ENCODE data around the gene GNAT1.

DNA sequence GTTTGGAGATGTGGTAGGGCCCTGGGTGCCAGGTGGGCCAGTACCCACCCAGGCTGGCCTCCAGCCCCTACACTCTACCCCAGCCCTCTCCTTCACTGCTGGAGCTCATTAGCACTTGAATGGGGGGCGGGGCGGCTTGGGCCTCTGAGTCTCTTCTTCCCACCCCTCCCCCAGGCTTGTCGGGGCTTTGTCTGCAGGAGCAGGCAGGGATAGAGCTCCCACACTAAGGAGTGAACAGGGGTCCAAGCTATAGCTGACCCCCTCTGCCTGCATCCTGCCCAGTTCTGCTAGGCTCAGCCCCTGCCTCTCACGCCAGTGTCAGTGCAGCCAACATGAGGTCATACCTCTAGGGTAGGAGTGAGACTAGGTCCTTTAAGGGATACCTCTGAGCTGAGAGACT lies 49.8 kb downstream of the GNAT1 start:
- TF ChIP-seq, protein P1, sequence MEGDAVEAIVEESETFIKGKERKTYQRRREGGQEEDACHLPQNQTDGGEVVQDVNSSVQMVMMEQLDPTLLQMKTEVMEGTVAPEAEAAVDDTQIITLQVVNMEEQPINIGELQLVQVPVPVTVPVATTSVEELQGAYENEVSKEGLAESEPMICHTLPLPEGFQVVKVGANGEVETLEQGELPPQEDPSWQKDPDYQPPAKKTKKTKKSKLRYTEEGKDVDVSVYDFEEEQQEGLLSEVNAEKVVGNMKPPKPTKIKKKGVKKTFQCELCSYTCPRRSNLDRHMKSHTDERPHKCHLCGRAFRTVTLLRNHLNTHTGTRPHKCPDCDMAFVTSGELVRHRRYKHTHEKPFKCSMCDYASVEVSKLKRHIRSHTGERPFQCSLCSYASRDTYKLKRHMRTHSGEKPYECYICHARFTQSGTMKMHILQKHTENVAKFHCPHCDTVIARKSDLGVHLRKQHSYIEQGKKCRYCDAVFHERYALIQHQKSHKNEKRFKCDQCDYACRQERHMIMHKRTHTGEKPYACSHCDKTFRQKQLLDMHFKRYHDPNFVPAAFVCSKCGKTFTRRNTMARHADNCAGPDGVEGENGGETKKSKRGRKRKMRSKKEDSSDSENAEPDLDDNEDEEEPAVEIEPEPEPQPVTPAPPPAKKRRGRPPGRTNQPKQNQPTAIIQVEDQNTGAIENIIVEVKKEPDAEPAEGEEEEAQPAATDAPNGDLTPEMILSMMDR (IDR thresholded peaks at IDR 0.05): no peak
- no peak for TF ChIP-seq POLR2A (IDR thresholded peaks at IDR 0.05)
